SHP77 treated with DMSO at 0.1 percent for 48 hours (cell line): Measurements from ENCODE around the gene CFAP61.

Source experiments
- DNase-seq: peaks from one replicate; lab custom pipeline; 2025; lab: John Stamatoyannopoulos, UW

The CFAP61 gene

GRCh38 chr20:20276811-20277530 is 224.6 kb downstream of the CFAP61 start:
- no peak for DNase-seq

GRCh38 chr20:20277894-20278335 is 225.6 kb downstream of the CFAP61 start:
- DNase-seq: no peak

GRCh38 chr20:20286061-20286460 is 233.7 kb downstream of the CFAP61 start:
- no peak for DNase-seq

GRCh38 chr20:20289331-20289730 is 237.0 kb downstream of the CFAP61 start:
- DNase-seq: no peak

GRCh38 chr20:20292472-20292871 is 240.1 kb downstream of the CFAP61 start:
- no peak for DNase-seq

- DNase-seq: no peak
Measured at GRCh38 chr20:20293141-20293540, 240.8 kb downstream of the CFAP61 start.

GRCh38 chr20:20293691-20294385 is 241.5 kb downstream of the CFAP61 start:
- no peak for DNase-seq

GRCh38 chr20:20295621-20296498 is 243.5 kb downstream of the CFAP61 start:
- no peak for DNase-seq

GRCh38 chr20:20297181-20297580 is 244.8 kb downstream of the CFAP61 start:
- DNase-seq: no peak

- no peak for DNase-seq
Measured at GRCh38 chr20:20297752-20298151, 245.4 kb downstream of the CFAP61 start.

GRCh38 chr20:20299904-20300303 is 247.6 kb downstream of the CFAP61 start:
- no peak for DNase-seq

GRCh38 chr20:20303320-20303719 is 251.0 kb downstream of the CFAP61 start:
- no peak for DNase-seq

- no peak for DNase-seq
Measured at GRCh38 chr20:20303742-20304141, 251.4 kb downstream of the CFAP61 start.

GRCh38 chr20:20304942-20305341 is 252.6 kb downstream of the CFAP61 start:
- DNase-seq: no peak

GRCh38 chr20:20312562-20312961 is 260.2 kb downstream of the CFAP61 start:
- no peak for DNase-seq

GRCh38 chr20:20317195-20317594 is 264.9 kb downstream of the CFAP61 start:
- DNase-seq: no peak

- DNase-seq: no peak
Measured at GRCh38 chr20:20317621-20318364, 265.5 kb downstream of the CFAP61 start.

- DNase-seq: no peak
Measured at GRCh38 chr20:20318365-20319161, 266.2 kb downstream of the CFAP61 start.

- DNase-seq: no peak
Measured at GRCh38 chr20:20321134-20321533, 268.8 kb downstream of the CFAP61 start.

GRCh38 chr20:20321917-20322316 is 269.6 kb downstream of the CFAP61 start:
- no peak for DNase-seq

GRCh38 chr20:20322912-20323311 is 270.6 kb downstream of the CFAP61 start:
- no peak for DNase-seq
